ENCODE results near the gene GJC2. TPM values are rescaled to one million over a fixed set of nuclear protein-coding genes. Genes with fewer than 3 reads are reported as not detected.
A peak's percentile ranks its signal among the peaks of the same experiment; 100 is the strongest.

Gene GJC2
- total RNA-seq, 1 donor from 2014 or later: 6.0 TPM

- Histone ChIP-seq H3K27me3 (ENCODE audit: low read depth) (peaks cover 18% of the 10 kb centered on the region), H3K27ac (no peak overlapping the region), H3K4me3 (no peak overlapping the region), H3K4me1 (no peaks in the 10 kb centered on the region), H3K9me3 (no peaks in the 10 kb centered on the region), H3K36me3 (no peaks in the 10 kb centered on the region)
- intact Hi-C loops (cut with DNase I): no loop called here
- DNase-seq (no peak), ATAC-seq (peak; percentile 2 to 14)
- TF ChIP-seq CTCF (IDR thresholded peaks at IDR 0.05): no peak
These were observed 57.0 kb downstream of the GJC2 start for GRCh38 chr1:228206582-228207351.

GRCh38 chr1:228207381-228207810, 57.7 kb downstream of the GJC2 start:
- Histone ChIP-seq H3K36me3 (no peaks in the 10 kb centered on the region), H3K9me3 (no peaks in the 10 kb centered on the region), H3K27me3 (ENCODE audit: low read depth) (peaks cover 18% of the 10 kb centered on the region), H3K4me1 (peaks cover under 1% of the 10 kb centered on the region), H3K4me3 (no peak overlapping the region), H3K27ac (no peak overlapping the region)
- intact Hi-C loops (cut with DNase I): no loop called here
- DNase-seq (peak; percentile 43), ATAC-seq (peak; percentile 3)
- no peak for TF ChIP-seq CTCF (IDR thresholded peaks at IDR 0.05)

DNA sequence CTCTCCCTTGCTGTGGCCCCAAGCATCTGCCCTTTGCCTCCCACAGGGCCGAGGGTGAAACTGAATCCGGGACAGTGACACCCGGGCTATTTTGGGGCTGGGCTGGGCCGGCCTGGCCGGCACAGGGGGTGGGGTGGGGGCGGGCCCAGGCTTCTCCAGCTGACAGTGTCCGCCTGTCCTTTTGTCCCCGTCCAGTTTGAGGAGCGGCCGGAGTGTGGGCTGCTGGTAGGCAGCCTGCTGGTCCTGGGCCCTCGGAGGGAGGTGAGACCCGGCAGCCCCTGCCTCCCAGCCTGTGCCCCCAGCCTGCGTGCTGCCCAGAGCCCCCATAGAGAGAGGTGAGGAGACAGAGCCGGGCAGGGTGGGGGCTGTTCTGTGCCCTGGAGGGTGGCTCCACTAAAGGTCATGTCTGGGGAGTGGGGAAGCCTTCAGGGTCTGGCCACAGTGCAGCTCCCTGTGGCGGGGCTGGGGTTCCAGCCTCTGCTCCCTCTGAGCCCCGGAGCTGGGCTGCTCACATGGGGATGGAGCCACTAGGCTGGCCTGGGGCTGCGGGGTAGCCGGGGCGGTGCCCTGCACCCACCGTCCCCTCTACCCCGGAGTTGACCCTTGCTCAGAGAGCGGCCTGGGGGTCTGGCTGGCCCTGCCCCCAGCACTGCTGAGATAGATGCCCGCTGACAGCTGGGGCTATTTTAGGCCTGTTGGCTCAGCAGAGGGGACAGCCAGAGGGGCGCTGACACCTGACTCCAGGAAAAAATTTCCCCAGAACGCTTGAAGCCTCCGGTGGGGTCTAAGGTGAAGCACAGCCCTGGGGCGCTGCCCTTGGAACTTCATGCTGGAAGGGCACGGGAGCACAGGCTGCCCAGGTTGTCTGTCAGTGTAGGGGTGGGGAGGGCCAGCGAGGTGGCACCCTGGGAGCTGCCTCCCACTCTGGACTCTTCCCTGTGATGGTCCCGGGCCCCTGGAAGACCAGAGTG, 58.4 kb downstream of the GJC2 start, which contains the start of gene OBSCN:
TSS of gene OBSCN (plus strand) at position 194 of the 971 bp plus-strand sequence. CDS start 3,740 bp downstream, outside the sequence.
- no peak within 1 kb of the TSS for H3K27ac ChIP-seq
- H3K4me3 ChIP-seq: peak within 1 kb of the TSS; percentile 34
- no peaks in the 10 kb centered on the region for H3K9me3 ChIP-seq
- peaks cover 18% of the 10 kb centered on the region for H3K27me3 ChIP-seq (ENCODE audit: low read depth)
- intact Hi-C loops (cut with DNase I): no loop called here
- ATAC-seq (peak in 1 of 2 donors; percentile 1), DNase-seq (no peak)
- no peaks in the 10 kb centered on the region for H3K36me3 ChIP-seq
- no peak for TF ChIP-seq CTCF (IDR thresholded peaks at IDR 0.05)
- peaks cover 3% of the 10 kb centered on the region for H3K4me1 ChIP-seq

DNA sequence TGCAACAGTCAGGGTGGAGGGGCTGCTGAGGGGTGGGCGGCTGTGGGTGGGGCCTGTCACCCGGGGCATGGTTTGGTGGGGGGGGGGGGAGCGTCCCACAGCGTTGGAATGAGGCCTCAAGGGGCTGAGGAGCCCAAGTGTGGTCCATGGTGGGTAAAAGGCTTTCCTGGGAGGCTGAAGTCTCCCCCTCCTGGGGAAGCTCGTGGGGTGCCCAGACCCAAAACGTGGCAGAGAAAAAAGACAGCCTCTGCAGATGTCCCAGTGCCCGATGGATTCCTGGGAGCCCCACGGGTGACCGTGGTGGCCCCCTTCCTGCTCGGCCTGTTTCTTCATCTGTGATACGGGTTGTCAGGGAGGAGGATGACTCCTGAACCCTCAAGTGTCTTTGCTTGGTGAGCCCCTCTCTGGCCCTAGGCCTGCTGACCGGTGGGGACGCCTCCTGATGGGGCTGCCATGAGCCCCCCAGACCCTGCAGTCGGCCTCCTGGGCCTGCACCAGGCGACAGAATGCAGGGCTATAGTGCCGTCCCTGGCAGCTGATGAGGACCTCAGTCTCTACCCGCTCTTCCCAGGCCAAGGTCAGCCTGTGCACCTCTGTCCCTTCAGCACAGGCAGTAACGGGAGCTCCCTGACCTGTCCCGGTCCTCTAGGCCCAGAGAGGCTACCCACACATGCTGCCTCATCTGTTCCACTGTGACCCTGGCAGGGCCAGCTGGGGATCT, 59.3 kb downstream of the GJC2 start:
- H3K4me3 ChIP-seq: no peak overlapping the region
- H3K36me3 ChIP-seq: no peaks in the 10 kb centered on the region
- intact Hi-C loops (cut with DNase I): no loop called here
- DNase-seq (no peak), ATAC-seq (no peak)
- TF ChIP-seq CTCF (IDR thresholded peaks at IDR 0.05): no peak
- H3K27me3 ChIP-seq (ENCODE audit: low read depth): peaks cover 18% of the 10 kb centered on the region
- peaks cover 5% of the 10 kb centered on the region for H3K4me1 ChIP-seq
- no peak overlapping the region for H3K27ac ChIP-seq
- H3K9me3 ChIP-seq: no peaks in the 10 kb centered on the region

Other genes starting within 250 kb of the GJC2 start
- gene WNT9A, start 202.0 kb upstream of the GJC2 start, total RNA-seq: 7.0 TPM
- 6.0 TPM for gene WNT3A, start 142.9 kb upstream of the GJC2 start, total RNA-seq
- gene ARF1, start 67.2 kb upstream of the GJC2 start, total RNA-seq: 368 TPM
- 12.4 TPM for gene C1orf35, start 46.6 kb upstream of the GJC2 start, total RNA-seq
- gene MRPL55, start 40.6 kb upstream of the GJC2 start, total RNA-seq: 43.6 TPM
- 192 TPM for gene GUK1, start 9.7 kb upstream of the GJC2 start, total RNA-seq
- gene IBA57, start 15.9 kb downstream of the GJC2 start, total RNA-seq: 10.7 TPM
- gene OBSCN, start 58.1 kb downstream of the GJC2 start, total RNA-seq: 35.6 TPM

Measured in lower lobe of right lung (tissue), 2 donors.